Fibroblast of the aortic adventitia (primary cell): Measurements from ENCODE around the gene SH3GL2. TPM values are rescaled to one million over a fixed set of nuclear protein-coding genes. Genes with fewer than 3 reads are reported as not detected.
A peak's percentile ranks its signal among the peaks of the same experiment; 100 is the strongest.

ENCODE experiments used
- DNase-seq: peaks from one replicate; pipeline ENCODE4 v3.0.0-alpha.2; 2010; ENCODE audit warnings: low read depth
- H3K4me3 ChIP-seq: 2 replicates; pipeline ENCODE4 v1.5.1; 2011; ENCODE audit warnings: low read depth, mild to moderate bottlenecking, control low read depth, low read length, moderate library complexity
- CTCF ChIP-seq: IDR thresholded peaks from 2 replicates; pipeline ENCODE4 v1.5.1; 2011; ENCODE audit warnings: mild to moderate bottlenecking, low read length, control low read depth, inconsistent platforms; ENCODE audit not compliant: insufficient read depth
- total RNA-seq: library from RNA; depleted of rRNA; stranded (reverse); fragments of >200 nt; gene quantifications from 2 replicates; pipeline ENCODE4 v1.2.3, GENCODE V29; 2012; ENCODE audit warnings: low replicate concordance

SH3GL2 gene
- total RNA-seq: 0.18 TPM in 1 of 2 replicates, not detected in the other

DNA sequence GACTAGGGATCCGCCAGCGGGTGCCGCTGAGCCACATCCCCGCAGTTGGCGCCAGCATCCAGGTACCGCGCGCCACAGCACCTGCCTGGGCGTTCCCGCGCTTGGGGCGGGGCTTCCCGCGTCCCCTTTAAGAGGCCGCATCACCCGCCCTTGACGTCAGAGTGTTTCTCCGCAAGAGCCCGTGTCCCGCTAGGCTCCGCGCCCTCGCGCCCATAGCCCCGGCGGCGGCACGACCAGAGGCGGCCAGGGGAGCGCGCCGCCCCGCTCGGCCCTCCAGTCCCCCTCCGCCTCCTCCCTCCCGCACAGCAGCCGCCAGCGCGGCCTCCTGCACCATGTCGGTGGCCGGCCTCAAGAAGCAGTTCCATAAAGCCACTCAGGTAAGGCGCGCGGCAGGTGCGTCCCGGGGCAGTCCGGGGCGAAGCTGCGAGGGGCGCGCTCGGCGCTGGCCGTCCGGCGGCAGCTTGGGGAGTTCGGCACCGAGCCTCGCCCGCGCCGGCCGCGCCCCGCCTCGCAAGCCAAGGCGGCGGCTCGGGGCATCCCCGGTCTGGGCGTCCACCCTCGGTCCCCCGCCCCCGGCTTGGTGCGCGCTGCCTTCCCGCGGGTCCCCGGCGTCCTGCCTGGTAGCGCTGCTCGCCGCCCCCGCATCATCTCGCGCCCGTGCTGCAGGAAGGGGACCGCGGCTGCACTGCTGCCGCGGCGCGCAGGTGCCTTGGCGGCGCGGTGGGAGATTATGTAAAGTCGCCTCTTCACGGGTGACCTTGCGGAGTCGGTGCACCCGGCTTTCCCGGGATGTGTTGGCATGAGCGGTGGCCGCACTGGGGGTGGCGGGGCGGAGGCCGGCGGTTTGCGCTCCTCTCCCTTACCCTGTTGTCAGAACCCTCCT lies at the start of gene SH3GL2:
TSS of gene SH3GL2 (plus strand) at position 156 of the 883 bp plus-strand sequence.
- peak; percentile 8 for DNase-seq
- no peak for TF ChIP-seq CTCF
- H3K4me3 ChIP-seq: peak within 1 kb of the TSS; percentile 52

GRCh38 chr9:17531642-17532254 lies 47.1 kb upstream of the SH3GL2 start:
- peak overlapping the region; percentile 36 for H3K4me3 ChIP-seq
- peak; percentile 63 for DNase-seq
- peak; percentile 67 for TF ChIP-seq CTCF

DNA sequence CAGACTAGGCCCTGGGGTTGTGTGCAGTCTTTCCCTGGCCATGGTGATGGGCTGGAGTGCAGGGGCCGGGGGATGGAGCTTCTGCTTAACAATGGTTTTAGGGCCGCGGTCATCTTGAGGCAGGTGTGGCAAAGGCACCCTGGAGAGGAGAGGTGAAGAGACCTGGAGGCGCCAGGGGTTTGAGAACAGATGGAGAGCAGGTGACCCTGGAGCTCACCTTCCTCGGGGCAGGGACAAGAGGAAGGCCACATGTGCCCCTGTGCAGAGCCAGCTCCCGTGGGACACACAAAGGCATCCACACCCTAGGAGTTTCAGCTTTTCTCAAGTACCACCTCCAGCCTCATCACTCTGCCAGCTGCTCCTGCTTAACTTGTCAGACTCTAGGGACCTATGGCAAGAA lies 46.4 kb upstream of the SH3GL2 start:
- no peak for DNase-seq
- TF ChIP-seq CTCF: no peak
- H3K4me3 ChIP-seq: no peak overlapping the region

DNA sequence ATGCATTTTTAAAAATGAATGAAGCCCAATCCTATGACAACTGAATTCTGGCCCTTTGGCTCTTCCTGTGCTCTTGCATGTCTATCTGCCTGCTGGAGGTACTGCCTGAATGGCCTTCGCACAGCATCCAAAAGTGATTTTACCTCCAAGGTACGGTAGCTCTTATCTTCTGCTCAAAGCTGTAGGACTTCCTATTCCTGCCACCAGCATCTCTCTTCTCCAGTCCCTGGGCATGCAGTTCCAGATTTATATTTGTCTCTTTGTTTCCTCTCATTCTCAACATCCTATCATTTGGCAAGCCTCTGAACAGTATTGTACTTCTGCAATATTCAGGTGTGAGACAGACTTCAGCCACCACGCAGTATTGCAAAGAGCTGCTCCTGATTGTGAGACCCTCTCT lies 43.7 kb upstream of the SH3GL2 start:
- H3K4me3 ChIP-seq: no peak overlapping the region
- DNase-seq: no peak
- TF ChIP-seq CTCF: no peak

- no peak for TF ChIP-seq CTCF
- H3K4me3 ChIP-seq: no peak overlapping the region
- DNase-seq: no peak
These were observed 42.8 kb upstream of the SH3GL2 start for GRCh38 chr9:17536027-17536426.

- no peak overlapping the region for H3K4me3 ChIP-seq
- DNase-seq: no peak
- no peak for TF ChIP-seq CTCF
These were observed 27.8 kb upstream of the SH3GL2 start for GRCh38 chr9:17551023-17551422.
